Measurements from ENCODE around the gene ANXA3. TPM values are rescaled to one million over a fixed set of nuclear protein-coding genes. Genes with fewer than 3 reads are reported as not detected.

Gene ANXA3
- total RNA-seq, 1 donor, result 50.1 TPM

DNA sequence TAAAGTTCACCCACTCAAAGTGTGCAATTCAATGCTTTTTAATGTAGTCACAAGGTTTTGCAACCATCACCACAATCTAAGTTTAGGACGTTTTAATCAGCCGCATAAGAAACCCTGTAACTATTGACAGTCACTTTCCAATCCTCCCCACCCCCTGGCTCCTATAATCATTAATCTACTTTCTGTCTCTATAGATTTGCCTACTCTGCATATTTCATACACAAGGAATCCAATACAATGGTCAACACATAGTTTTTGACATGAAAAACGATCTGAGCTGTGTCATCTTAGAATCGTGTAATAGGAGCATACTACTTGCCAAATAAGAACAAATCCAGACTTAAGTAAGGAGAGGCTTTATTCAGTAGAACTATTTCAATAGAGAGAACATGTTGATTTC is 47.6 kb downstream of the ANXA3 start:
- no peak overlapping the region for H3K4me3 ChIP-seq (ENCODE audit: low read depth, low read length)
- DNase-seq (ENCODE audit: low read depth), result no peak
- TF ChIP-seq, protein P1, sequence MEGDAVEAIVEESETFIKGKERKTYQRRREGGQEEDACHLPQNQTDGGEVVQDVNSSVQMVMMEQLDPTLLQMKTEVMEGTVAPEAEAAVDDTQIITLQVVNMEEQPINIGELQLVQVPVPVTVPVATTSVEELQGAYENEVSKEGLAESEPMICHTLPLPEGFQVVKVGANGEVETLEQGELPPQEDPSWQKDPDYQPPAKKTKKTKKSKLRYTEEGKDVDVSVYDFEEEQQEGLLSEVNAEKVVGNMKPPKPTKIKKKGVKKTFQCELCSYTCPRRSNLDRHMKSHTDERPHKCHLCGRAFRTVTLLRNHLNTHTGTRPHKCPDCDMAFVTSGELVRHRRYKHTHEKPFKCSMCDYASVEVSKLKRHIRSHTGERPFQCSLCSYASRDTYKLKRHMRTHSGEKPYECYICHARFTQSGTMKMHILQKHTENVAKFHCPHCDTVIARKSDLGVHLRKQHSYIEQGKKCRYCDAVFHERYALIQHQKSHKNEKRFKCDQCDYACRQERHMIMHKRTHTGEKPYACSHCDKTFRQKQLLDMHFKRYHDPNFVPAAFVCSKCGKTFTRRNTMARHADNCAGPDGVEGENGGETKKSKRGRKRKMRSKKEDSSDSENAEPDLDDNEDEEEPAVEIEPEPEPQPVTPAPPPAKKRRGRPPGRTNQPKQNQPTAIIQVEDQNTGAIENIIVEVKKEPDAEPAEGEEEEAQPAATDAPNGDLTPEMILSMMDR (IDR thresholded peaks at IDR 0.05; ENCODE audit: insufficient read depth, low read depth, low read length), result no peak

DNA sequence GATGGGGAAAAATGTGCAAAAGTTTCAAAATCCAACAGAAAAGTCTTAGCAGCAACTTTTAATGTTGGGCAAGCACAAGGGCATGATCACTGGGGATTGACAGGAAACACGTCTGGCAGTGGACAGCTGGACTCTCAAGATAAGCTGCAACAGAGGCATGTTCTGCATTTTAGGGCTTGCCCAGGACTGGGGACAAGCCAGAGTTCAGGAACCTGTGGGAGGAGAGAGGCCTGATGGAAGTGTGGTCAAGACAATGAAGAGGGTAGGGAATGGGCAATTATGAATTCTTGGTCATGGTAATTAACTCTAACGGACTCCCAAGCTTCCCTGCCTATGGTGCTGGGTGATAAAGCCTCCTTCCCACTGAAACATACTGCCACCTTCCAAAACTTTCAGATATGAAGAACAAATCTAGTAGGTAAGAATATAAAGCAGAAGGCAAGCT is 48.4 kb downstream of the ANXA3 start:
- no peak overlapping the region for H3K4me3 ChIP-seq (ENCODE audit: low read depth, low read length)
- TF ChIP-seq, protein P1 (IDR thresholded peaks at IDR 0.05; ENCODE audit: insufficient read depth, low read depth, low read length), result no peak
- DNase-seq (ENCODE audit: low read depth), result no peak

DNA sequence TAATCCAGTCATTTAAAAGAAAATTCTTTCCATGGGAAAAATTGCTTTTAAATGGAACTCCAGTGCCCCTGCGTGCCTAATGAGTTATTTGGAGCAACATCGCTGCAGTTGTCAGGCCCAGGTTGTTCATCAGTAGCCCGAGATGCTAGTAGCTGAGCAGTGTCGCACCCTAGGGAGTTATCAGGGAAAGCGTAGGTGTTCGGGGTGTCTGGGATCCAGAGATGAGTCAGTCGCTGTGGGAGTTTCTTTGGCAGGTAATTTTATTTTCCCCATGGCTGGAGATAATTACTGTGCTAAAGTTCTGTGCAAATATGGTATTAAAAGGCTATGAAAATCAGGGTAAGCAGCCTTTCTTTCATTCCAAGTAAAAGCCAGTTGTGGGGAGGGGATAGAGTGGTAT is 49.4 kb downstream of the ANXA3 start:
- H3K4me3 ChIP-seq (ENCODE audit: low read depth, low read length), result no peak overlapping the region
- no peak for DNase-seq (ENCODE audit: low read depth)
- TF ChIP-seq, protein P1 (IDR thresholded peaks at IDR 0.05; ENCODE audit: insufficient read depth, low read depth, low read length), result no peak

DNA sequence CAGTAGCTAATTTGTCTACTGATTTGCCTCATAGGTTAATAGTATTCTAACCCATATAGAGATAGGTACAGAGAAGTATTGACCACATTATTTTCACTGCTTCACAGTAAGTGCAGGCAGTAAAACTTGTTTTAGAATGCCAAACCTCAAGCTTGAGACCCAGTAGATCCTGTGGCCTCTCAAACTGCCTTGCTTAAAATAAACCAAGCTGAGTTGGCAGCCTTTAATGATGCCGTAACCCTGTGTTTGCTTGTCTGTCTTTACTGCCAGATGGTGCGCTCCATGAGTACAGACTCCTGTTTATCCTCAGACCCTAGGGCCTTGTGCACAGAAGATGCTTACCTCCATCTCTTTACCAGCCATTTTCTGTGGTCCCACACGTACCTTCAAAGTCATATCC is 50.8 kb downstream of the ANXA3 start:
- no peak overlapping the region for H3K4me3 ChIP-seq (ENCODE audit: low read depth, low read length)
- TF ChIP-seq, protein P1 (IDR thresholded peaks at IDR 0.05; ENCODE audit: insufficient read depth, low read depth, low read length), result no peak
- peak; percentile 72 for DNase-seq (ENCODE audit: low read depth)

DNA sequence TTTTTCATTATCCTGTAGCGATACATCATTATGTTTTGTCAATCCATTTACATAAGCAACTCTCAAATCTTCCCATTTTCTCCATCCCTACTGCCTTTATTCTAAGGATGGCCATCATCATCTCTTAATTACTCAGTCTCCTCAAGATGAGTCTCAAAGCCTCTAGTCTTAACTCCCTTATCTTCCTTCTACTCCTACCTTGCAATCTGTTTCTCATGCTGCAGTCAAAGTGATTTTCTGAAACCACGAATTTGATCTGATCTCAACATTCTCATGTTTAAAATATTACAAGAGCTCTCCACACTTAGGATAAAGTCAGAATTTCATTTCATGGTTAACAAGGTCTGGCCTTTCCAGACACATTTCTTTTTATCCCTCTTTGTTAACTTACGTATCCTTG is 51.8 kb downstream of the ANXA3 start:
- TF ChIP-seq, protein P1 (IDR thresholded peaks at IDR 0.05; ENCODE audit: insufficient read depth, low read depth, low read length), result no peak
- no peak for DNase-seq (ENCODE audit: low read depth)
- no peak overlapping the region for H3K4me3 ChIP-seq (ENCODE audit: low read depth, low read length)

DNA sequence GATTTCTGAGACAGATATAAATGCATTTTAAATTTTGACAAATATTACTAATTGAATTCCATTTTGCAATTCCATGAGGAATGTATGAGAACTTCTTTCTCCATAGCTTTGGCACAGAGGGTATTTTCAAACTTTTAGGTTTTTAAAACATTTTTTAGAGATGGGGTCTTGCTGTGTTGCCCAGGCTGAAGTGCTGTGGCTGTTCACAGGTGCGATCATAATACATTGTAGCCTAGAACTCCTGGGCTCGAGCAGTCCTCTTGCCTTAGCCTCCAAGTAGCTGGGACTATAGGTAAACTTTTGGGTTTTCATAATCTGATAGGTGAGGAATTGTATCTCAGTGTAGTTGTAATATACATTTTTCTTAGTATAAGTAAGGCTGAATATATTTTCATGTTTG is 53.4 kb downstream of the ANXA3 start:
- H3K4me3 ChIP-seq (ENCODE audit: low read depth, low read length), result no peak overlapping the region
- TF ChIP-seq, protein P1 (IDR thresholded peaks at IDR 0.05; ENCODE audit: insufficient read depth, low read depth, low read length), result no peak
- no peak for DNase-seq (ENCODE audit: low read depth)

DNA sequence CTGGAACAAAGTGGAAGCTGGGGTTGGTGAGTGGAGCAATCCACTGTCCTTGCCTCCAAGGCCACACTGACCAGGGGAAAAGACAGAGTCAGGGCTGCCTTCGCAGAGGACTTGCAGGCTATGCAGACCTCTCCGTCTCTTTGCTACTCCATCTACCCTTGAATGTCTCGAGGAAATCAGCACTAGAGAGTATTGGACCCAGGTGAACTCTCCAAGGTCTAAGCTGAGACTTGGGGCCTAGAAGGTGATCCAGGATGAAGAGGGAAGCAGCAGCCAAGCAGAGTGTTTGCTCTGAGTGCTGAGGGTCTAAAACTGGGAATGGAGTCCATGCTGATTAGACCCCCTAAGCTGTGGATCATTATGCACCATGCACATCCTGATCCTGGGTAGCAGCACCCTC is 54.5 kb downstream of the ANXA3 start:
- no peak overlapping the region for H3K4me3 ChIP-seq (ENCODE audit: low read depth, low read length)
- no peak for DNase-seq (ENCODE audit: low read depth)
- TF ChIP-seq, protein P1 (IDR thresholded peaks at IDR 0.05; ENCODE audit: insufficient read depth, low read depth, low read length), result no peak

All from fibroblast of villous mesenchyme (primary cell).